Naive thymus-derived CD4-positive, alpha-beta T cell (primary cell): ENCODE results near the gene CERT1. TPM values are rescaled to one million over a fixed set of nuclear protein-coding genes. Genes with fewer than 3 reads are reported as not detected.

Source experiments
- ATAC-seq: fragments of 150-1000 bp; cut with Tn5 transposase; 2 replicates; pipeline ENCODE4 v1.10.0; 2021; ENCODE audit warnings: mild to moderate bottlenecking, moderate library complexity
- CTCF ChIA-PET: fragments of 350-600 bp; sonication (Branson Sonifier 250); formaldehyde crosslinking; loops from one replicate; lab custom pipeline; 2021; ENCODE audit warnings: antibody characterized with exemption; lab: Charles Lee
- POLR2A ChIA-PET: fragments of 350-600 bp; sonication (Branson Sonifier 250); formaldehyde crosslinking; loops from one replicate; lab custom pipeline; 2021; ENCODE audit warnings: antibody characterized with exemption, inconsistent platforms; lab: Charles Lee
- DNase-seq, 9 donors: peaks; one replicate each; pipeline versions ENCODE4 v3.0.0 to v3.0.0-alpha.2; 2020 to 2022; ENCODE audit warnings: mixed read lengths in 1 of 9
- H3K27ac ChIP-seq: one replicate; pipeline ENCODE4 v1.7.0; 2013; ENCODE audit warnings: mild to moderate bottlenecking, low read depth, low read length, moderate library complexity
- H3K27me3 ChIP-seq, 2 donors: one replicate each; pipeline ENCODE4 v1.7.0; 2013; ENCODE audit warnings: low read length in 2 of 2, mild to moderate bottlenecking in 2 of 2, moderate library complexity in 2 of 2; ENCODE audit not compliant: control insufficient read depth in 2 of 2, insufficient read depth in 2 of 2
- H3K36me3 ChIP-seq, 3 experiments: 1 replicate in 2 of 3; 2 replicates in 1 of 3; pipeline ENCODE4 v1.7.0; 2013; ENCODE audit warnings: low read length in 3 of 3, mild to moderate bottlenecking in 3 of 3, moderate library complexity in 1 of 3; ENCODE audit not compliant: insufficient read depth in 3 of 3, control insufficient read depth in 2 of 3
- H3K4me1 ChIP-seq, 2 donors: one replicate each; pipeline ENCODE4 v1.7.0; 2013; ENCODE audit warnings: low read length in 2 of 2, mild to moderate bottlenecking in 2 of 2, moderate library complexity in 1 of 2; ENCODE audit not compliant: control insufficient read depth in 2 of 2, insufficient read depth in 2 of 2
- H3K4me3 ChIP-seq: 2 replicates; pipeline ENCODE4 v1.7.0; 2013; ENCODE audit warnings: mild to moderate bottlenecking, low read length
- H3K9me3 ChIP-seq, 3 experiments: 1 replicate in 2 of 3; 2 replicates in 1 of 3; pipeline ENCODE4 v1.7.0; 2013; ENCODE audit warnings: low read length in 3 of 3; ENCODE audit not compliant: control insufficient read depth in 2 of 3
- H3K27ac Mint-ChIP-seq, 9 donors: one replicate each; pipeline ENCODE4 v1.8.0; 2020 to 2022; ENCODE audit warnings: mixed read lengths in 9 of 9, mild to moderate bottlenecking in 8 of 9, moderate library complexity in 5 of 9, inconsistent platforms in 2 of 9
- H3K27me3 Mint-ChIP-seq, 5 donors: one replicate each; pipeline ENCODE4 v1.8.0; 2021 to 2022; ENCODE audit warnings: mixed read lengths in 5 of 5, mild to moderate bottlenecking in 1 of 5
- H3K36me3 Mint-ChIP-seq, 5 donors: one replicate each; pipeline ENCODE4 v1.8.0; 2020 to 2022; ENCODE audit warnings: mixed read lengths in 5 of 5, mild to moderate bottlenecking in 3 of 5, inconsistent platforms in 1 of 5
- H3K4me1 Mint-ChIP-seq, 7 donors: one replicate each; pipeline ENCODE4 v1.8.0; 2020 to 2022; ENCODE audit warnings: mixed read lengths in 7 of 7, mild to moderate bottlenecking in 3 of 7, inconsistent platforms in 1 of 7
- H3K4me3 Mint-ChIP-seq, 10 donors: one replicate each; pipeline ENCODE4 v1.8.0; 2020 to 2022; ENCODE audit warnings: mild to moderate bottlenecking in 10 of 10, mixed read lengths in 10 of 10, moderate library complexity in 6 of 10, inconsistent platforms in 2 of 10
- H3K9me3 Mint-ChIP-seq, 11 donors: one replicate each; pipeline ENCODE4 v1.8.0; 2020 to 2022; ENCODE audit warnings: mixed read lengths in 11 of 11, mild to moderate bottlenecking in 4 of 11, inconsistent platforms in 1 of 11, moderate library complexity in 1 of 11
- intact Hi-C, 2 donors: fragments of 100-400 bp; cut with micrococcal nuclease; formaldehyde crosslinking; loops; one replicate each; pipeline ENCODE4 v1.15.1; 2023
- polyA plus RNA-seq, 2 donors: library from polyadenylated mRNA; unstranded; fragments of 300-500 nt; fragmentation: Illumina TruSeq; gene quantifications; one replicate each; pipeline ENCODE4 v1.2.3, GENCODE V29; 2021
- total RNA-seq, 6 experiments: library from RNA in 5 of 6; stranded (reverse) in 5 of 6; gene quantifications; 1 replicate in 5 of 6; 2 replicates in 1 of 6; pipeline ENCODE4 v1.2.3 and lab custom pipeline; 2021 to 2026

The CERT1 gene
- total and polyA plus RNA-seq, 7 experiments from 2014 or later = 13.3 to 60.4 (median 37.7) TPM

DNA sequence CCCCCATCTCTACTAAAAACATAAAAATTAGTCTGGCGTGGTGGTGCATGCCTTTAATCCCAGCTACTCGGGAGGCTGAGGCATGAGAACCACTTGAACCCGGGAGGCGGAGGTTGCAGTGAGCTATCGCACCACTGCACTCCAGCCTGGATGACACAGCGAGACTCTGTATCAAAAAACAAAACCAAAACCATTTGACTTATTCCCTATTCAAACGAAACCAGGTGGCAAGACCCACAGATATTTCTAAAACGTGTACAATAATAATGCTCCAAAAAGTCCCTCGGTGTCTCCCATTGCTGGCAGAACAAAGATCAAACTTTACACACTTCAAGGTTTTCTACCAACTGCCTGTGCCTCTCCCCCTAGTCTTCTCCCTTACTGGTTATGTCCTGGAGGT, 144.6 kb downstream of the CERT1 start:
- intact Hi-C loops = no loop called here
- H3K4me1 Mint-ChIP-seq = peaks cover 0 to 8% (median 0%) of the 10 kb centered on the region in 7 donors
- H3K36me3 Mint-ChIP-seq = peaks cover 0 to 13% (median under 1%) of the 10 kb centered on the region in 5 donors
- ChIA-PET CTCF (no interaction called here), POLR2A (no interaction called here)
- H3K4me3 Mint-ChIP-seq = no peak overlapping the region
- no peaks in the 10 kb centered on the region for H3K4me1 ChIP-seq
- H3K9me3 ChIP-seq = no peaks in the 10 kb centered on the region
- ATAC-seq (no peak), DNase-seq (no peak)
- no peak overlapping the region for H3K27ac ChIP-seq
- H3K36me3 ChIP-seq = no peaks in the 10 kb centered on the region
- no peaks in the 10 kb centered on the region for H3K27me3 ChIP-seq
- H3K4me3 ChIP-seq = no peak overlapping the region
- peaks cover 0 to 3% (median 0%) of the 10 kb centered on the region in 11 donors for H3K9me3 Mint-ChIP-seq
- no peak overlapping the region for H3K27ac Mint-ChIP-seq
- no peaks in the 10 kb centered on the region for H3K27me3 Mint-ChIP-seq

- no peak overlapping the region for H3K27ac Mint-ChIP-seq
- H3K9me3 Mint-ChIP-seq = peaks cover 0 to 3% (median 0%) of the 10 kb centered on the region in 11 donors
- H3K4me1 Mint-ChIP-seq = peaks cover 0 to 8% (median 0%) of the 10 kb centered on the region in 7 donors
- peaks cover 0 to 13% (median under 1%) of the 10 kb centered on the region in 5 donors for H3K36me3 Mint-ChIP-seq
- H3K4me3 ChIP-seq = no peak overlapping the region
- POLR2A ChIA-PET = interaction anchor here (1.1 kb wide), 1 partner anchor 8 kb away, joined by 4 read pairs; no protein-coding TSS in a partner anchor
- peaks cover 0 to 6% (median 0%) of the 10 kb centered on the region in 3 experiments for H3K36me3 ChIP-seq
- no peaks in the 10 kb centered on the region for H3K27me3 Mint-ChIP-seq
- no peaks in the 10 kb centered on the region for H3K27me3 ChIP-seq
- DNase-seq (no peak), ATAC-seq (no peak)
- no peak overlapping the region for H3K27ac ChIP-seq
- intact Hi-C loops = no loop called here
- H3K4me3 Mint-ChIP-seq = no peak overlapping the region
- no peaks in the 10 kb centered on the region for H3K4me1 ChIP-seq
- H3K9me3 ChIP-seq = no peaks in the 10 kb centered on the region
- CTCF ChIA-PET = interaction anchor here (0.6 kb wide), 1 partner anchor 10 kb away, joined by 3 read pairs; no protein-coding TSS in a partner anchor
These were observed 145.7 kb downstream of the CERT1 start for GRCh38 chr5:75365740-75366139.

DNA sequence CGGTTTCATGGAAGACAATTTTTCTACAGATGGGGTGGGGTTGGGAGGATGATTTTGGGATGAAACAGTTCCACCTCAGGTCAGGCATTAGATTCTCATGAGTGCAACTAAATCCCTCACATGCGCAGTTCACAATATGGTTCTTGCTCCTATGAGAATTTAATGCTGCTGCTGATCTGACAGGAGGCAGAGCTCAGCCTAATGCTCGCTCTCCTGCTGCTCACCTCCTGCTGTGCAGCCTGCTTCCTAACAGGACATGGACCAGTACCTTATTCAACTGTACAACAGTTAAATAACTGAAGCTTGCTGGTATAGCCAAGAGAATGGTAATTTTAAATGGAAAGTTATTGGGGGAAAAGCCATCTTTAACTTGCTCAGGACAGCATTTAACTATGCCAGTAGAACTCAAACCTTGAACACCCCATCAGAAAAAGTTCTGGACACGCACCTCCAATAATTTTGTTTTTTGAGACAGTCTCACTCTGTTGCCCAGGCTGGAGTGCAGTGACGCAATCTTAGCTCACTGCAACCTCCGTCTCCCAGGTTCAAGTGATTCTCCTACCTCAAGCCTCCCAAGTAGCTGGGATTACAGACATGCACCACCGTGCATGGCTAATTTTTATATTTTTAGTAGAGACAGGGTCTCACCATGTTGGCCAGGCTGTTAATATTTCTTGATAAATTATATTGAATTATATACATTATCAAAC, 146.7 kb downstream of the CERT1 start:
- no peaks in the 10 kb centered on the region for H3K9me3 ChIP-seq
- CTCF ChIA-PET = no interaction called here
- H3K27ac Mint-ChIP-seq = peak overlapping the region in 1 of 9 donors; percentile 21
- H3K4me1 ChIP-seq = no peaks in the 10 kb centered on the region
- peaks cover 0 to 8% (median 0%) of the 10 kb centered on the region in 7 donors for H3K4me1 Mint-ChIP-seq
- H3K4me3 Mint-ChIP-seq = no peak overlapping the region
- H3K27ac ChIP-seq = no peak overlapping the region
- no peaks in the 10 kb centered on the region for H3K27me3 ChIP-seq
- H3K27me3 Mint-ChIP-seq = no peaks in the 10 kb centered on the region
- peaks cover 0 to 3% (median 0%) of the 10 kb centered on the region in 11 donors for H3K9me3 Mint-ChIP-seq
- DNase-seq = no peak
- H3K36me3 ChIP-seq = peaks cover 0 to 15% (median 5%) of the 10 kb centered on the region in 3 experiments
- no peak for ATAC-seq
- H3K4me3 ChIP-seq = no peak overlapping the region
- peaks cover 6 to 21% (median 8%) of the 10 kb centered on the region in 5 donors for H3K36me3 Mint-ChIP-seq
- intact Hi-C loops = no loop called here
- POLR2A ChIA-PET = interaction anchor here (0.6 to 1.3 kb wide), 3 partner anchors 9 to 28 kb away, joined by 3 to 4 read pairs (median 3); partner anchors contain the start of gene HMGCR

DNA sequence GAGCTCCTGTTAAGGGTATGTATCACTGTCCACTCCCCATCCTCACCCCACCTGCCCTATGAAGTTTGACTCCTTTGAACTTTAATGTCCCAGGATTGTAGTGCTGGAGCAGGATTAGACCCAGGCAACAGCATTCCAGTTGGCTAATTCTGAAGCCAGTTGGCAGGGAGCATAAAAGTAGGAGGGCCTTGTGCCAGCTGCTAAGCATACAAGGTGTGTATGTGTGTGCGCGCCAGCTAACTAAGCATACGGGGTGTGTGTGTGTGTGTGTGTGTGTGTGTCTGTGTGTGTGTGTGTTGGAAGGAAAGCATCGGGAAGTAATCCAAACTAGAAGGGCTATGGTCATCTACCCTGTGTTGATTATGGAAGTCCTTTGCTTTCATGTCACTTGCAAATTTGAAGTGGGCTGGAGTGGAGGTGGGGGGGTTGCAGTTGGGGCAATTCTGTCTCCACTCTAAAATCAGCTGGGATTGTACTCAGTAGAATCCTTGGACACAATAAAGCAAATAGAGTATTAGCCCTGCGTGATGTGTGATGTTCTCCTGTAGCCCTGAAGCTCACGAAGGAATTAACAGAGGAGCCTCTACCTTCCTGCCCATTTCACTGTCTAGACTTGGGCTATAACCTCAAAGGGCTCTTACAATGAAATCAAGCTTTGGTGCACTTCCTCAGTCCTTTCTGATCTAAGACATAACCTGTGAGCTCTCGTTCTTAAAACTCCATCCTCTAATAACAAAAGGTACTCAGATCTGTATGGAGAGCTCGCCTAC, 147.5 kb downstream of the CERT1 start:
- peaks cover 0 to 23% (median 5%) of the 10 kb centered on the region in 3 experiments for H3K36me3 ChIP-seq
- H3K27ac Mint-ChIP-seq = peak overlapping the region in 2 of 9 donors; percentile 38 to 78

DNA sequence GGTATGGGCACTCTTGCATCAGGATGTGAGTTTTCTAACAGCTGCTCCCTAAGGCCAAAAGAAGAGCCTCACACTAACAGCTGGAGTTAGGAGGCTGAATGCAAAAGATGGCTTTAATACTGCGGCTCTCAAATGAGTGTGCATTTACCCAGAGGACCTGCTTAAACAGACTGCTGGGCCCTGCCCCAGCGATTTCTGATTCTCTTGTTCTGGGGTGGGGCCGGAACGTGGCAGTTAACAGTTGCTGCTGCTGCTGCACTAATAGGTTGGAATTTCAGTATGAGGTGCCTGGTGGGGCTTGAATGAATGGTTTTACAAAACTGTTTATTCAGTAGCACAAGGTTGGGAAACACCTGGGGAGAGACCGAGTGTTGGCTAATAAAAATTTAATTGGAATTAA, 148.3 kb downstream of the CERT1 start:
- DNase-seq (no peak), ATAC-seq (no peak)
- POLR2A ChIA-PET = no interaction called here
- intact Hi-C loops = no loop called here
- Histone ChIP-seq H3K4me3 (no peak overlapping the region), H3K27ac (no peak overlapping the region), H3K4me1 (no peaks in the 10 kb centered on the region), H3K36me3 (peaks cover 0 to 29% (median 5%) of the 10 kb centered on the region in 3 experiments), H3K9me3 (no peaks in the 10 kb centered on the region), H3K27me3 (no peaks in the 10 kb centered on the region)
- Mint-ChIP-seq H3K9me3 (peaks cover 0 to 3% (median 0%) of the 10 kb centered on the region in 11 donors), H3K4me1 (peaks cover 0 to 8% (median 0%) of the 10 kb centered on the region in 7 donors), H3K4me3 (no peak overlapping the region), H3K27me3 (no peaks in the 10 kb centered on the region), H3K36me3 (peaks cover 9 to 24% (median 14%) of the 10 kb centered on the region in 5 donors), H3K27ac (peak overlapping the region in 1 of 9 donors; percentile 78)
- CTCF ChIA-PET = interaction anchor here (0.5 kb wide), 1 partner anchor 1478 kb away, joined by 3 read pairs; no protein-coding TSS in a partner anchor

More for the DNA sequence above, 147.5 kb downstream of the CERT1 start:
- intact Hi-C loops = no loop called here
- Mint-ChIP-seq H3K9me3 (peaks cover 0 to 3% (median 0%) of the 10 kb centered on the region in 11 donors), H3K4me1 (peaks cover 0 to 8% (median 0%) of the 10 kb centered on the region in 7 donors), H3K27me3 (no peaks in the 10 kb centered on the region), H3K4me3 (no peak overlapping the region), H3K36me3 (peaks cover 9 to 20% (median 11%) of the 10 kb centered on the region in 5 donors)
- DNase-seq = no peak
- CTCF ChIA-PET = interaction anchor here (0.5 kb wide), 1 partner anchor 1477 kb away, joined by 3 read pairs; no protein-coding TSS in a partner anchor
- Histone ChIP-seq H3K27me3 (no peaks in the 10 kb centered on the region), H3K9me3 (no peaks in the 10 kb centered on the region), H3K4me3 (no peak overlapping the region), H3K4me1 (no peaks in the 10 kb centered on the region), H3K27ac (no peak overlapping the region)
- no peak for ATAC-seq
- POLR2A ChIA-PET = interaction anchor here (1.3 kb wide), 1 partner anchor 27 kb away, joined by 3 read pairs; the partner anchor contains the start of gene HMGCR

GRCh38 chr5:75362474-75362975, 148.9 kb downstream of the CERT1 start:
- Histone ChIP-seq H3K4me1 (no peaks in the 10 kb centered on the region), H3K36me3 (peaks cover 0 to 35% (median 5%) of the 10 kb centered on the region in 3 experiments), H3K27me3 (no peaks in the 10 kb centered on the region), H3K27ac (no peak overlapping the region), H3K9me3 (no peaks in the 10 kb centered on the region), H3K4me3 (no peak overlapping the region)
- peaks cover 9 to 26% (median 15%) of the 10 kb centered on the region in 5 donors for H3K36me3 Mint-ChIP-seq
- H3K27ac Mint-ChIP-seq = peak overlapping the region in 2 of 9 donors; percentile 3 to 68
- ChIA-PET POLR2A (no interaction called here), CTCF (no interaction called here)
- H3K4me1 Mint-ChIP-seq = peaks cover 0 to 8% (median 0%) of the 10 kb centered on the region in 7 donors
- ATAC-seq (no peak), DNase-seq (no peak)
- intact Hi-C loops = no loop called here
- H3K4me3 Mint-ChIP-seq = no peak overlapping the region
- H3K9me3 Mint-ChIP-seq = peaks cover 0 to 3% (median 0%) of the 10 kb centered on the region in 11 donors
- H3K27me3 Mint-ChIP-seq = no peaks in the 10 kb centered on the region
